GM12878 (cell line): ENCODE measurements around the gene FBN3.

Experiments used
- EP300 ChIP-seq, 2 experiments: fragments of 150-350 bp in 1 of 2; IDR thresholded peaks; 2 replicates each; pipeline ENCODE4 v1.6.1; 2011 to 2012; ENCODE audit warnings: low read depth in 2 of 2, low read length in 2 of 2, borderline replicate concordance in 1 of 2, improper control_type of control experiment in 1 of 2, inconsistent platforms in 1 of 2; ENCODE audit not compliant: control insufficient read depth in 1 of 2
- KAT2A ChIP-seq: conservative IDR thresholded peaks from 2 replicates; pipeline ENCODE4 v1.6.1; 2011; ENCODE audit warnings: low read depth, low read length; ENCODE audit not compliant: control insufficient read depth
- KDM1A ChIP-seq: fragments of 200-600 bp; sonication (generic); IDR thresholded peaks from 2 replicates; pipeline ENCODE4 v1.6.1; 2016; ENCODE audit warnings: borderline replicate concordance
- MYC ChIP-seq: IDR thresholded peaks from 2 replicates; pipeline ENCODE4 v1.6.1; 2011; ENCODE audit warnings: mild to moderate bottlenecking, low read length, moderate library complexity, inconsistent platforms; ENCODE audit not compliant: insufficient read depth, insufficient replicate concordance, insufficient read length, severe bottlenecking
- POLR2A ChIP-seq: IDR thresholded peaks from 2 replicates; pipeline ENCODE4 v1.6.1; 2011; ENCODE audit warnings: low read depth, mild to moderate bottlenecking, low read length
- POLR2AphosphoS5 ChIP-seq: IDR thresholded peaks from 2 replicates; pipeline ENCODE4 v1.6.1; 2011; ENCODE audit warnings: mild to moderate bottlenecking, low read length, inconsistent platforms
- RFX5 ChIP-seq: IDR thresholded peaks from 2 replicates; pipeline ENCODE4 v1.6.1; 2011; ENCODE audit warnings: low read depth, low read length, improper control_type of control experiment
- TF ChIP-seq, protein P1 (sequence below), 3 experiments: IDR thresholded peaks in 2 of 3; conservative IDR thresholded peaks in 1 of 3; 2 replicates each; pipeline ENCODE4 v1.5.1; 2011; ENCODE audit warnings: low read depth in 3 of 3, low read length in 3 of 3, mild to moderate bottlenecking in 3 of 3, control low read depth in 2 of 3, moderate library complexity in 2 of 3, inconsistent platforms in 1 of 3, mixed read lengths in 1 of 3; ENCODE audit not compliant: control insufficient read depth in 2 of 3, insufficient read depth in 1 of 3; ENCODE audit errors: extremely low read depth in 1 of 3

DNA sequence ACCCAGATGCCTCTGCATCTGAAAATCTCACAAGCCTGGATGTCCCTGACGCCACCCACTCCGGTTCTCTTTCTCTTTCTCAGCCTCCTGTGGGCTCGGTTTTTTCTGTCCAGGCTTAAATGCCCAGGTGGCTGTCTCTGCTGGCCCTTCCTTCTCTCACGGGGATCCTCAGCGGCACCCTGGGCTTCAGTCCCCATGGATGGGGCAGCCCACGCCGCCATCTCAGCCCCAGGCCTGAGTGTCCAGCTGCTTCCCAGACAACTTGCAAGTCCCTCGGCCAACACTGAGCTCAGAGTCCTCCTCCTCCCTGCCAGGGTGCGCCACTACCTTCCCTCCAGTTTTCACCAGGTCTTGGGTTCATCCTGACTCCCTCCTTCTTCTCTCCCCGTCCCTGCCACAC, 6.4 kb downstream of the FBN3 start:
- no peak for TF ChIP-seq RFX5
- TF ChIP-seq, protein P1, sequence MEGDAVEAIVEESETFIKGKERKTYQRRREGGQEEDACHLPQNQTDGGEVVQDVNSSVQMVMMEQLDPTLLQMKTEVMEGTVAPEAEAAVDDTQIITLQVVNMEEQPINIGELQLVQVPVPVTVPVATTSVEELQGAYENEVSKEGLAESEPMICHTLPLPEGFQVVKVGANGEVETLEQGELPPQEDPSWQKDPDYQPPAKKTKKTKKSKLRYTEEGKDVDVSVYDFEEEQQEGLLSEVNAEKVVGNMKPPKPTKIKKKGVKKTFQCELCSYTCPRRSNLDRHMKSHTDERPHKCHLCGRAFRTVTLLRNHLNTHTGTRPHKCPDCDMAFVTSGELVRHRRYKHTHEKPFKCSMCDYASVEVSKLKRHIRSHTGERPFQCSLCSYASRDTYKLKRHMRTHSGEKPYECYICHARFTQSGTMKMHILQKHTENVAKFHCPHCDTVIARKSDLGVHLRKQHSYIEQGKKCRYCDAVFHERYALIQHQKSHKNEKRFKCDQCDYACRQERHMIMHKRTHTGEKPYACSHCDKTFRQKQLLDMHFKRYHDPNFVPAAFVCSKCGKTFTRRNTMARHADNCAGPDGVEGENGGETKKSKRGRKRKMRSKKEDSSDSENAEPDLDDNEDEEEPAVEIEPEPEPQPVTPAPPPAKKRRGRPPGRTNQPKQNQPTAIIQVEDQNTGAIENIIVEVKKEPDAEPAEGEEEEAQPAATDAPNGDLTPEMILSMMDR (IDR thresholded peaks at IDR 0.05 in 2 of 3, conservative IDR thresholded peaks at IDR 0.05 in 1 of 3; ENCODE audit: control insufficient read depth in 2 of 3, extremely low read depth in 1 of 3, insufficient read depth in 1 of 3, low read depth in 3 of 3, low read length in 3 of 3): no peak
- TF ChIP-seq POLR2A: no peak
- TF ChIP-seq MYC: no peak
- no peak for TF ChIP-seq KDM1A
- no peak for TF ChIP-seq POLR2AphosphoS5
- TF ChIP-seq EP300 (IDR thresholded peaks at IDR 0.05; ENCODE audit: borderline replicate concordance in 1 of 2, control insufficient read depth in 1 of 2, low read depth in 2 of 2, low read length in 2 of 2): no peak
- TF ChIP-seq KAT2A: no peak
